Skeletal muscle satellite cell (primary cell): Measurements from ENCODE around the gene DHPS. TPM values are rescaled to one million over a fixed set of nuclear protein-coding genes. Genes with fewer than 3 reads are reported as not detected.
"Not testable (repeated sequence)": the region's sequence is repeated elsewhere in the genome, so short reads cannot be mapped to it uniquely, and the experiment has no call there.

Experiments
- H3K27me3 ChIP-seq: 2 replicates; pipeline ENCODE4 v1.7.0; 2013; ENCODE audit warnings: low read length; ENCODE audit not compliant: control insufficient read depth, insufficient read depth
- H3K36me3 ChIP-seq: 2 replicates; pipeline ENCODE4 v1.7.0; 2013; ENCODE audit warnings: mild to moderate bottlenecking, control low read depth, low read length; ENCODE audit not compliant: insufficient read depth
- H3K4me1 ChIP-seq: 2 replicates; pipeline ENCODE4 v1.7.0; 2013; ENCODE audit warnings: low read length; ENCODE audit not compliant: control insufficient read depth, insufficient read depth
- H3K4me2 ChIP-seq: 2 replicates; pipeline ENCODE4 v1.7.0; 2013; ENCODE audit warnings: mild to moderate bottlenecking, low read length
- H3K4me3 ChIP-seq: 2 replicates; pipeline ENCODE4 v1.7.0; 2013; ENCODE audit warnings: low read length
- H3K9ac ChIP-seq: 2 replicates; pipeline ENCODE4 v1.7.0; 2013; ENCODE audit warnings: mild to moderate bottlenecking, low read depth, low read length, moderate library complexity
- H3K9me3 ChIP-seq: replicated peaks from 2 replicates; pipeline ENCODE4 v1.7.0; 2013; ENCODE audit warnings: mild to moderate bottlenecking, control low read depth, low read length
- total RNA-seq: library from RNA; depleted of rRNA; stranded (reverse); fragments of >200 nt; gene quantifications from 2 replicates; pipeline ENCODE4 v1.2.3, GENCODE V29; 2012; rRNA removed

The DHPS gene
- 52.0 and 54.5 TPM in 2 replicates for total RNA-seq

DNA sequence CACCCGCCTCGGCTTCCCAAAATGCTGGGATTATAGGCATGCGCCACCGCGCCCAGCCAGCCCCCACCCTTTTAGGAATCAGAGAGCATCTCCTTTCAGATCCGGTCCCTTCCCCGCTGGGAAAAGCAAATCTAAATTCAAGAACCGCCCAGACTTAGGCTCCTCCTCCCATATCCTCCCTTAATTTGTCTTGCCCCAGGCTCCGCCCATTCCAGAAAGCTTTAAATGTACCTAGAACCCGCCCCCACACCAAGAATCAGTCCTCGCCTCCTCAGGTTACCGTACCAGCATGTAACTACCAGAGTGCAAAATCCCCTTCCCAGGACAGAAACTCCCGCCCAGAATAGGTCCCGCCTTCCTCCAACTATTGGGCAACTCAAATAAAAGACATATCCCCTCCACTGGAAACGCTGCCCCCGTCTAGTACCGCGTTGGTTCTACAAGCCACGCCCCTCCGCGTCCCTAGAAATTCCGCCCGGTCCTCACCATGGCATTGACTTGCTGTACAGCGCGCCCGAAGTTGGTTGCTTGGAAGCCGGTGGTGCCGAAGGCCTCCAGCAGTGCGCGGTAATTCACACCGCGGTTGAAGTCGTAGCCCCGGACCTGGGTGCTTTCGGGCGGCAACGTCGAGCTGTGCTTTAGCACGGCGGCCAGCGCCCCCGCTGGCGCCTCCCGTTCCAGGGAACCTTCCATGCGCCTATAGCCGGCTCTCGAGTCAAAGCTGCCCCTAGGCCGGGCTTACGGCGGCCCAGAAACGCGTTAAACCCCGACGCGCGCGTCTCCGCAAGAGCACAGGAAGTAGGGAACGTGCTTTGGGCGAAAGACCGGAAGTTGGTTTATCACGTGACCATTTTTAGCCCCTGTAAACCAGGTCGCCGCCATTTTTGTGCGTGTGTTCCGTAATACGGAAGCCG, at the start of gene DHPS:
DHPS (minus strand) TSS at position 807 of the 914 bp plus-strand sequence; CDS start at position 693, 114 bp downstream.
- Histone ChIP-seq H3K9me3 (no peaks in the 10 kb centered on the region), H3K27me3 (no peaks in the 10 kb centered on the region), H3K4me1 (no peaks in the 10 kb centered on the region)

GRCh38 chr19:12731337-12731736, 49.7 kb upstream of the DHPS start:
- H3K27me3 ChIP-seq: no peaks in the 10 kb centered on the region
- H3K4me1 ChIP-seq: peaks cover 17% of the 10 kb centered on the region
- no peaks in the 10 kb centered on the region for H3K9me3 ChIP-seq
- no peak overlapping the region for H3K9ac ChIP-seq
- no peak overlapping the region for H3K4me2 ChIP-seq
- H3K36me3 ChIP-seq: peaks cover 42% of the 10 kb centered on the region
- no peak overlapping the region for H3K4me3 ChIP-seq

More for the DNA sequence above, at the start of gene DHPS:
- Histone ChIP-seq H3K4me2 (peak within 1 kb of the TSS; percentile 93), H3K9ac (peak within 1 kb of the TSS; percentile 98), H3K4me3 (peak within 1 kb of the TSS; percentile 91), H3K36me3 (peaks cover 27% of the 10 kb centered on the region)

- Histone ChIP-seq H3K4me1 (peaks cover 17% of the 10 kb centered on the region), H3K27me3 (no peaks in the 10 kb centered on the region), H3K4me2 (no peak overlapping the region), H3K4me3 (no peak overlapping the region), H3K9me3 (no peaks in the 10 kb centered on the region), H3K36me3 (peaks cover 42% of the 10 kb centered on the region), H3K9ac (no peak overlapping the region)
Observed at GRCh38 chr19:12730064-12730463, 48.4 kb upstream of the DHPS start.

- Histone ChIP-seq H3K9ac (no peak overlapping the region), H3K4me2 (no peak overlapping the region), H3K9me3 (no peaks in the 10 kb centered on the region), H3K27me3 (no peaks in the 10 kb centered on the region), H3K36me3 (peaks cover 42% of the 10 kb centered on the region), H3K4me3 (no peak overlapping the region), H3K4me1 (peaks cover 18% of the 10 kb centered on the region)
Observed at GRCh38 chr19:12727745-12728433, 46.2 kb upstream of the DHPS start.

- Histone ChIP-seq H3K9me3 (no peaks in the 10 kb centered on the region), H3K36me3 (peaks cover 42% of the 10 kb centered on the region), H3K9ac (no peak overlapping the region), H3K4me2 (no peak overlapping the region), H3K4me1 (peaks cover 11% of the 10 kb centered on the region), H3K4me3 (no peak overlapping the region), H3K27me3 (no peaks in the 10 kb centered on the region)
Observed at GRCh38 chr19:12726988-12727316, 45.3 kb upstream of the DHPS start.

DNA sequence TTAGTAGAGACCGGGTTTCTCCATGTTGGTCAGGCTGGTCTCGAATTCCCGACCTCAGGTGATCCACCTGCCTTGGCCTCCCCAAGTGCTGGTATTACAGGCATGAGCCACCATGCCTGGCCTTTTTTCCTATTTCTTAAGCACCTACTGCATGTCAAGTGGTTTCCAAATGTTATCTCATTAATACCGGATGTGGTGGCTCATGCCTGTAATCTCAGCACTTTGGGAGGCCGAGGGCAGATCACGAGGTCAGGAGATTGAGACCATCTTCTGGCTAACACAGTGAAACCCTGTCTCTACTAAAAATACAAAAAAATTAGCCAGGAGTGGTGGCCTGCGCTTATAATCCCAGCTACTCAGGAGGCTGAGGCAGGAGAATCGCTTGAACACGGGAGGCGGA, 43.9 kb upstream of the DHPS start:
- H3K4me2 ChIP-seq, H3K9ac ChIP-seq, H3K9me3 ChIP-seq, H3K4me3 ChIP-seq, H3K4me1 ChIP-seq, H3K27me3 ChIP-seq: not testable (repeated sequence)
- H3K36me3 ChIP-seq: peaks cover 34% of the 10 kb centered on the region

DNA sequence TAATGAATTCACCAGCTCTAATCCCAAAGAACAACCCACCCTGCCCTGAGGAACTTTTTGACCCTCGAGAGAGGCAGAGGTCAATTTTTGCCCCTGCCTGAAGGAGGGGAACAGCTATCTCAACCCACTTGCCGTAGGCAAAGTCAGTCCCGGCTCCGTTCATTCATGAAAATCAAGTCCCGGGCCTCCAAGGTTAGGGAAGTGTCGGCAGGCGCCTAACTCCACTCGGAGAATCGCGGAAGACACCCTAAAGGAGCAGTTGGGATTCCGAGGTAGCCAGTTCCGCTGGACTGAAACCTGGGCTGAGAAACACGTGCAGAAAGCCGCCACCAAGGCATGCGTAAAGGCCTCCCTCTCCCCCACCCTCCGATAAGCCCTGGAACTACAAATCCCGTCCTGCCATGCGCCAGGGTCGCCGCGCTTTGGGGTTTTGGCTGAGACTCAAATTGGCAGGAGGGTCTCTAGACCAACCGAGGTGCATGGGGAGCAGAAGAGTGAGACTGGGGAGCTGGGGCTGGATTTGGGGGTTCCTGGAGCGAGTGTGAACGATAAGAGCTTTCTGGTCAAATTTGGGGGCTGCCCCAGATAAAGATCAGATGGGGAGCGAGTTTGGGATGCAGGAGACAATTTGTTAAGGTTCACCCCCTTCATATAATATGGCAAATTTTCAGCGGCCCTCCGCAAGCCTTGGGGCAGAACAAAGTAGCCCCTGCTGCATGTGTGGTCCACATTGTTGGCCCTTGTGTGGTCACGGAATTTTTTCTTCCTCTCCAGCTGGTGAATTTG, 42.2 kb upstream of the DHPS start, which contains the start of gene TNPO2:
TNPO2 (minus strand) TSS at position 292 of the 786 bp plus-strand sequence. CDS start 2,955 bp downstream, outside the sequence.
- peak within 1 kb of the TSS; percentile 88 for H3K4me3 ChIP-seq
- no peaks in the 10 kb centered on the region for H3K27me3 ChIP-seq
- H3K9ac ChIP-seq: peak within 1 kb of the TSS; percentile 91
- H3K4me2 ChIP-seq: peak within 1 kb of the TSS; percentile 97
- H3K4me1 ChIP-seq: peaks cover 19% of the 10 kb centered on the region
- peaks cover 25% of the 10 kb centered on the region for H3K36me3 ChIP-seq
- H3K9me3 ChIP-seq: no peaks in the 10 kb centered on the region

GRCh38 chr19:12723381-12723640, 41.6 kb upstream of the DHPS start:
- peak overlapping the region; percentile 88 for H3K4me3 ChIP-seq
- peak overlapping the region; percentile 97 for H3K4me2 ChIP-seq
- no peaks in the 10 kb centered on the region for H3K9me3 ChIP-seq
- peak overlapping the region; percentile 91 for H3K9ac ChIP-seq
- H3K27me3 ChIP-seq: no peaks in the 10 kb centered on the region
- H3K36me3 ChIP-seq: peaks cover 25% of the 10 kb centered on the region
- peaks cover 24% of the 10 kb centered on the region for H3K4me1 ChIP-seq

GRCh38 chr19:12722566-12723380, 41.1 kb upstream of the DHPS start:
- Histone ChIP-seq H3K36me3 (peaks cover 24% of the 10 kb centered on the region), H3K4me2 (peak overlapping the region; percentile 97), H3K4me1 (peaks cover 26% of the 10 kb centered on the region), H3K4me3 (peak overlapping the region; percentile 88), H3K9ac (peak overlapping the region; percentile 91), H3K9me3 (no peaks in the 10 kb centered on the region), H3K27me3 (no peaks in the 10 kb centered on the region)

GRCh38 chr19:12721656-12722565, 40.2 kb upstream of the DHPS start:
- Histone ChIP-seq H3K4me1 (peaks cover 26% of the 10 kb centered on the region), H3K4me2 (peak overlapping the region; percentile 100), H3K9ac (peak overlapping the region; percentile 91), H3K4me3 (peak overlapping the region; percentile 88), H3K9me3 (no peaks in the 10 kb centered on the region), H3K36me3 (peaks cover 27% of the 10 kb centered on the region), H3K27me3 (no peaks in the 10 kb centered on the region)
